Germinal center (tissue), 1 donor: ENCODE measurements around the gene SMG7.

Experiments used
- DNase-seq: peaks from one replicate; pipeline ENCODE4 v3.0.0; 2012; ENCODE audit warnings: mixed read lengths, low spot score

The SMG7 gene

GRCh38 chr1:183589874-183590243, 117.6 kb downstream of the SMG7 start:
- DNase-seq: peak; percentile 61

- DNase-seq: peak; percentile 77
These were observed 118.2 kb downstream of the SMG7 start, which contains the start of gene NCF2 for GRCh38 chr1:183590244-183591191. Gene NCF2, minus strand, starts transcription at chr1:183590459. Its CDS starts 130 bp downstream, at chr1:183590329.

- DNase-seq: no peak
These were observed 120.4 kb downstream of the SMG7 start for GRCh38 chr1:183592733-183593132.

GRCh38 chr1:183593356-183593755, 121.1 kb downstream of the SMG7 start:
- DNase-seq: peak; percentile 40

- DNase-seq: no peak
These were observed 123.2 kb downstream of the SMG7 start for GRCh38 chr1:183595537-183595936.

GRCh38 chr1:183596500-183596899, 124.2 kb downstream of the SMG7 start:
- DNase-seq: no peak

- no peak for DNase-seq
These were observed 125.5 kb downstream of the SMG7 start for GRCh38 chr1:183597656-183598347.

- DNase-seq: no peak
These were observed 126.1 kb downstream of the SMG7 start for GRCh38 chr1:183598386-183598785.

GRCh38 chr1:183600136-183600535, 127.8 kb downstream of the SMG7 start:
- no peak for DNase-seq

GRCh38 chr1:183600634-183601033, 128.3 kb downstream of the SMG7 start:
- DNase-seq: no peak

GRCh38 chr1:183602510-183602909, 130.2 kb downstream of the SMG7 start:
- DNase-seq: no peak
